ENCODE results near the gene ZNF217.

GRCh38 chr20:53533500-53533899, 60.1 kb downstream of the ZNF217 start:
- TF ChIP-seq KAT8 (IDR thresholded peaks at IDR 0.05; ENCODE audit: low read depth) (no peak), HNRNPH1 (optimal IDR thresholded peaks at IDR 0.05; ENCODE audit: low read depth, low read length) (no peak), CHD4 (IDR thresholded peaks at IDR 0.05; ENCODE audit: insufficient read depth, insufficient replicate concordance, low read depth, low read length, poor library complexity, severe bottlenecking) (no peak), YY1 (IDR thresholded peaks at IDR 0.05; ENCODE audit: borderline replicate concordance in 1 of 3, control insufficient read depth in 1 of 3, extremely low read depth in 1 of 3, insufficient read depth in 3 of 3, insufficient read length in 1 of 3, insufficient replicate concordance in 2 of 3, low read depth in 1 of 3, low read length in 2 of 3) (no peak), FOXP4 (CRISPR knock-in tag; IDR thresholded peaks at IDR 0.05; ENCODE audit: borderline replicate concordance) (no peak), ATF7 (IDR thresholded peaks at IDR 0.05) (no peak), ZBTB40 (IDR thresholded peaks at IDR 0.05) (no peak), ZBTB40 (CRISPR knock-in tag; IDR thresholded peaks at IDR 0.05) (no peak), BMI1 (IDR thresholded peaks at IDR 0.05; ENCODE audit: low read length) (no peak), ESRRA (IDR thresholded peaks at IDR 0.05; ENCODE audit: borderline replicate concordance, low read depth) (no peak), FOXM1 (IDR thresholded peaks at IDR 0.05; ENCODE audit: low read depth) (no peak), FOXM1 (CRISPR knock-in tag; IDR thresholded peaks at IDR 0.05; ENCODE audit: low read depth) (no peak), NR2F6 (CRISPR knock-in tag; IDR thresholded peaks at IDR 0.05) (no peak)
